DND-41 (cell line): ENCODE measurements around the gene SDCCAG8.

ENCODE experiments used
- ATAC-seq: fragments of 200-7000 bp; cut with Tn5 transposase; 3 replicates; pipeline ENCODE4 v1.9.1; 2021; ENCODE audit warnings: low read depth; ENCODE audit not compliant: insufficient read depth
- DNase-seq: peaks from one replicate; pipeline ENCODE4 v3.0.0-alpha.2; 2020
- H2AFZ ChIP-seq: 2 replicates; pipeline ENCODE4 v1.6.0; 2012; ENCODE audit warnings: low read depth, low read length
- H3K27ac ChIP-seq: 2 replicates; pipeline ENCODE4 v1.5.1; 2012; ENCODE audit warnings: low read length, inconsistent platforms
- H3K27me3 ChIP-seq: fragments of 200-600 bp; sonication (generic); 2 replicates; pipeline ENCODE4 v1.6.0; 2012; ENCODE audit warnings: low read length, mild to moderate bottlenecking, inconsistent platforms; ENCODE audit not compliant: insufficient read depth, poor library complexity
- H3K36me3 ChIP-seq: 2 replicates; pipeline ENCODE4 v1.5.1; 2012; ENCODE audit warnings: low read length, inconsistent platforms; ENCODE audit not compliant: insufficient read depth
- H3K4me1 ChIP-seq: 2 replicates; pipeline ENCODE4 v1.5.1; 2012; ENCODE audit warnings: mild to moderate bottlenecking, low read length; ENCODE audit not compliant: insufficient read depth
- H3K4me2 ChIP-seq: 2 replicates; pipeline ENCODE4 v1.6.0; 2012; ENCODE audit warnings: mild to moderate bottlenecking, moderate library complexity, low read length, inconsistent platforms; ENCODE audit not compliant: insufficient read depth
- H3K4me3 ChIP-seq, 2 experiments: fragments of 200-600 bp in 1 of 2; shearing (Covaris generic) in 1 of 2; 2 replicates each; pipeline ENCODE4 v1.5.1; 2012 to 2016; ENCODE audit warnings: inconsistent platforms in 2 of 2, low read length in 2 of 2, mild to moderate bottlenecking in 2 of 2, low read depth in 1 of 2, moderate library complexity in 1 of 2
- H3K79me2 ChIP-seq: 2 replicates; pipeline ENCODE4 v1.6.0; 2012; ENCODE audit warnings: low read length, inconsistent platforms; ENCODE audit not compliant: insufficient read depth
- H3K9ac ChIP-seq: 2 replicates; pipeline ENCODE4 v1.6.0; 2012; ENCODE audit warnings: low read depth, mild to moderate bottlenecking, inconsistent platforms, low read length, moderate library complexity
- H3K9me3 ChIP-seq: 2 replicates; pipeline ENCODE4 v1.5.1; 2012; ENCODE audit warnings: low read length, moderate library complexity, mild to moderate bottlenecking, inconsistent platforms; ENCODE audit not compliant: insufficient read depth, severe bottlenecking
- H4K20me1 ChIP-seq: 2 replicates; pipeline ENCODE4 v1.6.0; 2012; ENCODE audit warnings: low read length; ENCODE audit not compliant: insufficient read depth
- EZH2 ChIP-seq: IDR thresholded peaks from 3 replicates; pipeline ENCODE4 v1.6.1; 2012; ENCODE audit warnings: borderline replicate concordance, low read depth, mild to moderate bottlenecking, moderate library complexity, low read length, inconsistent platforms; ENCODE audit not compliant: severe bottlenecking
- TF ChIP-seq, protein P1 (sequence below): IDR thresholded peaks from 2 replicates; pipeline ENCODE4 v1.5.1; 2012; ENCODE audit warnings: borderline replicate concordance, low read length, moderate library complexity, mild to moderate bottlenecking; ENCODE audit not compliant: poor library complexity, severe bottlenecking; ENCODE audit errors: extremely low read depth

Gene SDCCAG8

DNA sequence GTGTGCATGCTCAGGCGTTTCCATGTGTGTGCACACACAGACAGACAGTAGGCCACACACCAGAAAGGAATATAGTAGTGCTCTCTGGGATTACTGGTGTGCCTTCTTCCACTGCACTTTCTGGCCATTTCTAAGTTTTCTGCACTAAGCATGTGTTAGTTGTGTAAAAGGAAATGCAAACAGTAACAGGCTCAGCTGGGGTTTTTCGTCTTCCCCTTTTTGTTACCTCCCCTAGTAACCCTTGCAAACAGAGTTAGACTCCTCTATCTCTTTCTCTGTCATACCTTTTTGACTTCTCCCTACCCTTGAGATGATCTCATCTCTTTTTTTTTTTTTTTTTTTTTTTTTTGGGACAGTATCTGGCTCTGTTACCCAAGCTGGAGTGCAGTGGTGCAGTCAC is 196.3 kb downstream of the SDCCAG8 start:
- Histone ChIP-seq H3K9me3 (no peaks in the 10 kb centered on the region), H4K20me1 (no peaks in the 10 kb centered on the region), H3K27me3 (no peaks in the 10 kb centered on the region), H3K27ac (no peak overlapping the region), H2AFZ (no peak overlapping the region), H3K4me2 (no peak overlapping the region), H3K4me3 (no peak overlapping the region), H3K79me2 (no peaks in the 10 kb centered on the region), H3K36me3 (peaks cover 6% of the 10 kb centered on the region; the same call in 1 of the 2 replicates), H3K9ac (no peak overlapping the region), H3K4me1 (peaks cover 13% of the 10 kb centered on the region)
- TF ChIP-seq, protein P1, sequence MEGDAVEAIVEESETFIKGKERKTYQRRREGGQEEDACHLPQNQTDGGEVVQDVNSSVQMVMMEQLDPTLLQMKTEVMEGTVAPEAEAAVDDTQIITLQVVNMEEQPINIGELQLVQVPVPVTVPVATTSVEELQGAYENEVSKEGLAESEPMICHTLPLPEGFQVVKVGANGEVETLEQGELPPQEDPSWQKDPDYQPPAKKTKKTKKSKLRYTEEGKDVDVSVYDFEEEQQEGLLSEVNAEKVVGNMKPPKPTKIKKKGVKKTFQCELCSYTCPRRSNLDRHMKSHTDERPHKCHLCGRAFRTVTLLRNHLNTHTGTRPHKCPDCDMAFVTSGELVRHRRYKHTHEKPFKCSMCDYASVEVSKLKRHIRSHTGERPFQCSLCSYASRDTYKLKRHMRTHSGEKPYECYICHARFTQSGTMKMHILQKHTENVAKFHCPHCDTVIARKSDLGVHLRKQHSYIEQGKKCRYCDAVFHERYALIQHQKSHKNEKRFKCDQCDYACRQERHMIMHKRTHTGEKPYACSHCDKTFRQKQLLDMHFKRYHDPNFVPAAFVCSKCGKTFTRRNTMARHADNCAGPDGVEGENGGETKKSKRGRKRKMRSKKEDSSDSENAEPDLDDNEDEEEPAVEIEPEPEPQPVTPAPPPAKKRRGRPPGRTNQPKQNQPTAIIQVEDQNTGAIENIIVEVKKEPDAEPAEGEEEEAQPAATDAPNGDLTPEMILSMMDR, result no peak
- no peak for TF ChIP-seq EZH2
- ATAC-seq (no peak), DNase-seq (no peak)

- Histone ChIP-seq H3K4me1 (peaks cover 3% of the 10 kb centered on the region; the same call in 1 of the 2 replicates), H3K4me3 (no peak overlapping the region), H3K4me2 (no peak overlapping the region), H2AFZ (no peak overlapping the region), H3K9me3 (no peaks in the 10 kb centered on the region), H3K36me3 (peaks cover 6% of the 10 kb centered on the region; the same call in 1 of the 2 replicates), H3K79me2 (no peaks in the 10 kb centered on the region), H3K27ac (no peak overlapping the region), H3K9ac (no peak overlapping the region), H3K27me3 (no peaks in the 10 kb centered on the region), H4K20me1 (no peaks in the 10 kb centered on the region)
- ATAC-seq, result no peak
- no peak for DNase-seq
- no peak for TF ChIP-seq EZH2
- TF ChIP-seq, protein P1, result no peak
These were observed 198.6 kb downstream of the SDCCAG8 start for GRCh38 chr1:243454328-243454997.

- Histone ChIP-seq H3K4me3 (no peak overlapping the region), H3K9ac (no peak overlapping the region), H3K9me3 (no peaks in the 10 kb centered on the region), H3K27ac (no peak overlapping the region), H4K20me1 (no peaks in the 10 kb centered on the region), H3K4me2 (no peak overlapping the region), H3K27me3 (no peaks in the 10 kb centered on the region), H3K4me1 (peaks cover 3% of the 10 kb centered on the region; the same call in 1 of the 2 replicates), H3K36me3 (peaks cover 9% of the 10 kb centered on the region; the same call in 1 of the 2 replicates), H2AFZ (no peak overlapping the region), H3K79me2 (no peaks in the 10 kb centered on the region)
- ATAC-seq (no peak), DNase-seq (no peak)
- TF ChIP-seq EZH2, result no peak
- TF ChIP-seq, protein P1, result no peak
These were observed 200.2 kb downstream of the SDCCAG8 start for GRCh38 chr1:243455760-243456651.
